Nephron progenitor cell (in vitro differentiated cells): ENCODE measurements around the gene EHHADH.
"Not testable (repeated sequence)": the region's sequence is repeated elsewhere in the genome, so short reads cannot be mapped to it uniquely, and the experiment has no call there.

Experiments
- DNase-seq: peaks from one replicate; pipeline ENCODE4 v3.0.0; 2021
- H3K27ac Mint-ChIP-seq: 2 replicates; pipeline ENCODE4 v1.8.0; 2021; ENCODE audit warnings: mild to moderate bottlenecking, moderate library complexity, mixed read lengths
- H3K27me3 Mint-ChIP-seq: 2 replicates; pipeline ENCODE4 v1.8.0; 2021; ENCODE audit warnings: mild to moderate bottlenecking, low read depth, mixed read lengths; ENCODE audit not compliant: poor library complexity
- H3K36me3 Mint-ChIP-seq: 2 replicates; pipeline ENCODE4 v1.8.0; 2021; ENCODE audit warnings: low read depth, mixed read lengths
- H3K4me1 Mint-ChIP-seq: 2 replicates; pipeline ENCODE4 v1.8.0; 2021; ENCODE audit warnings: mixed read lengths
- H3K4me3 Mint-ChIP-seq: 2 replicates; pipeline ENCODE4 v1.8.0; 2021; ENCODE audit warnings: mild to moderate bottlenecking, moderate library complexity, mixed read lengths
- H3K9me3 Mint-ChIP-seq: 2 replicates; pipeline ENCODE4 v1.8.0; 2021; ENCODE audit warnings: mild to moderate bottlenecking, moderate library complexity, mixed read lengths
- TF ChIP-seq, protein P1 (sequence below): fragments of 200-600 bp; sonication (generic); IDR thresholded peaks from 2 replicates; pipeline ENCODE4 v1.5.0; 2021; ENCODE audit warnings: antibody characterized with exemption

EHHADH gene

DNA sequence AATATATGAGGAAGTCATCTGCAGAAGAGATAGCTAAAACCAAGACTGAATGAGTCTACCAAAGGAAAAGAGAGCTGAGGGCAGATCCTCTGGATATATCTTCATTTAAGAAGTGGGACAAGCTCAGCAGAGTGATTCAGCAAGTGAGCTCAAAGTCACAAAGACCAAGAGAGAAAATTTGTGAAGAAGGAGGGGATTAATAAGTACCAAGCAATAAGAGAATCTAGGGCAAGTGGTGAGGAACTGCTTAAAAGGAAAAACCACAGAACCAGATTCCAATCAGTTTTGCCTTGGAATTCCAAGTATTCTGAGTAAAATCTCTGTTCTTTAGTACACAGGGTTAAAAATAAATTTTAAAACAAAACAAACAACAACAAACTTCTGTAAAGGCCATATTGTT is 3.6 kb downstream of the EHHADH start:
- peaks cover 7% of the 10 kb centered on the region for H3K9me3 Mint-ChIP-seq
- no peak for DNase-seq
- H3K4me1 Mint-ChIP-seq: no peaks in the 10 kb centered on the region
- peaks cover 4% of the 10 kb centered on the region for H3K36me3 Mint-ChIP-seq
- TF ChIP-seq, protein P1, sequence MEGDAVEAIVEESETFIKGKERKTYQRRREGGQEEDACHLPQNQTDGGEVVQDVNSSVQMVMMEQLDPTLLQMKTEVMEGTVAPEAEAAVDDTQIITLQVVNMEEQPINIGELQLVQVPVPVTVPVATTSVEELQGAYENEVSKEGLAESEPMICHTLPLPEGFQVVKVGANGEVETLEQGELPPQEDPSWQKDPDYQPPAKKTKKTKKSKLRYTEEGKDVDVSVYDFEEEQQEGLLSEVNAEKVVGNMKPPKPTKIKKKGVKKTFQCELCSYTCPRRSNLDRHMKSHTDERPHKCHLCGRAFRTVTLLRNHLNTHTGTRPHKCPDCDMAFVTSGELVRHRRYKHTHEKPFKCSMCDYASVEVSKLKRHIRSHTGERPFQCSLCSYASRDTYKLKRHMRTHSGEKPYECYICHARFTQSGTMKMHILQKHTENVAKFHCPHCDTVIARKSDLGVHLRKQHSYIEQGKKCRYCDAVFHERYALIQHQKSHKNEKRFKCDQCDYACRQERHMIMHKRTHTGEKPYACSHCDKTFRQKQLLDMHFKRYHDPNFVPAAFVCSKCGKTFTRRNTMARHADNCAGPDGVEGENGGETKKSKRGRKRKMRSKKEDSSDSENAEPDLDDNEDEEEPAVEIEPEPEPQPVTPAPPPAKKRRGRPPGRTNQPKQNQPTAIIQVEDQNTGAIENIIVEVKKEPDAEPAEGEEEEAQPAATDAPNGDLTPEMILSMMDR: no peak
- no peak overlapping the region for H3K27ac Mint-ChIP-seq
- no peak overlapping the region for H3K4me3 Mint-ChIP-seq
- peaks cover 4% of the 10 kb centered on the region for H3K27me3 Mint-ChIP-seq

DNA sequence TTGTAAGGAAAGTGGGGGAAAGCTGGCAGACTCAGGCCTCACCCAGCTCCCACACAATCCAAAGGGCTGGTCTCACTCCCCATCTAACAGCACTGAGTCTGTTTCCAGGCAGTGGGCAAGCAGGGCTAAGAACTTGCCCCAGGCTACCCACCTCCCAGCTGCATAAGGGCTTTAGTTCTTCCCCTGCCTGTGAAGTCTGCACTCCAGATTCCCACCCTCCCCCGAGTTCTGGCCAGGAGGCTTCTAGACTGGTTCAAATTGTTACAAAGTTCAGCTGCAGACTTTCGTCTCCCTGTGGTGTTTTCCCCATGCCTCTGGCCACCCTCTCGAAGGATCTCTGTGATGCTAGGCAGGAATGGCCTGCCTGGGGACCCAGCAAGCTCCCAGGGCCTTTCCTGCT is 11.2 kb downstream of the EHHADH start:
- no peak overlapping the region for H3K27ac Mint-ChIP-seq
- H3K4me3 Mint-ChIP-seq: no peak overlapping the region
- no peaks in the 10 kb centered on the region for H3K4me1 Mint-ChIP-seq
- TF ChIP-seq, protein P1: no peak
- DNase-seq: no peak
- peaks cover 21% of the 10 kb centered on the region for H3K36me3 Mint-ChIP-seq
- no peaks in the 10 kb centered on the region for H3K27me3 Mint-ChIP-seq
- H3K9me3 Mint-ChIP-seq: peaks cover 51% of the 10 kb centered on the region

GRCh38 chr3:185236969-185237368 is 16.9 kb downstream of the EHHADH start:
- peaks cover 67% of the 10 kb centered on the region for H3K9me3 Mint-ChIP-seq
- no peak overlapping the region for H3K27ac Mint-ChIP-seq
- H3K4me3 Mint-ChIP-seq: no peak overlapping the region
- H3K27me3 Mint-ChIP-seq: no peaks in the 10 kb centered on the region
- no peak for DNase-seq
- TF ChIP-seq, protein P1: no peak
- H3K36me3 Mint-ChIP-seq: peaks cover 24% of the 10 kb centered on the region
- no peaks in the 10 kb centered on the region for H3K4me1 Mint-ChIP-seq

DNA sequence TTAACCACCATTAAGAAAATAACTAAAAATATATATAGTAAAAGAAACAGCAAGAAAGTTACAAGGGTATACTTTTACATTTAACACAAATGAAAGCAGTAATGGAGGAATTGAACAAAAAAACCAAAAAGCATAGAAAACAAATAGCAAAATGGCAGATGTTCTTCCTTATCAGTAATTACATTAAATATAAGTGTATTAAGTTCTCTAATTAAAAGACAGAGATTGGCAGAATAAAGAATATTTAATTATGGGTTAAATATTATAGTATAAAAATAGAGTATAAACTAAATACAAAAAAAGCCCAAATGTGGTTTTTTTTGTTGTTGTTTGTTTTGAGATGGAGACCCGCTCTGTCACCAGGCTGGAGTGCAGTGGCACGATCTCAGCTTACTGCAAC is 20.5 kb downstream of the EHHADH start:
- Mint-ChIP-seq H3K4me3 (no peak overlapping the region), H3K27ac (no peak overlapping the region), H3K9me3 (peaks cover 44% of the 10 kb centered on the region), H3K4me1 (no peaks in the 10 kb centered on the region), H3K36me3 (peaks cover 16% of the 10 kb centered on the region), H3K27me3 (peaks cover 4% of the 10 kb centered on the region)
- DNase-seq: no peak
- TF ChIP-seq, protein P1: no peak

- not testable (repeated sequence) for H3K9me3 Mint-ChIP-seq, H3K27ac Mint-ChIP-seq, H3K4me1 Mint-ChIP-seq, H3K36me3 Mint-ChIP-seq, DNase-seq, H3K27me3 Mint-ChIP-seq, H3K4me3 Mint-ChIP-seq
Measured at GRCh38 chr3:185226526-185226925, 27.3 kb downstream of the EHHADH start.

GRCh38 chr3:185225523-185225922 is 28.3 kb downstream of the EHHADH start:
- TF ChIP-seq, protein P1: no peak
- Mint-ChIP-seq H3K9me3 (no peaks in the 10 kb centered on the region), H3K4me1 (no peaks in the 10 kb centered on the region), H3K27me3 (peaks cover 4% of the 10 kb centered on the region), H3K4me3 (no peak overlapping the region), H3K27ac (no peak overlapping the region), H3K36me3 (no peaks in the 10 kb centered on the region)
- DNase-seq: no peak
